Measurements from ENCODE around the gene PDK4.

Gene PDK4

DNA sequence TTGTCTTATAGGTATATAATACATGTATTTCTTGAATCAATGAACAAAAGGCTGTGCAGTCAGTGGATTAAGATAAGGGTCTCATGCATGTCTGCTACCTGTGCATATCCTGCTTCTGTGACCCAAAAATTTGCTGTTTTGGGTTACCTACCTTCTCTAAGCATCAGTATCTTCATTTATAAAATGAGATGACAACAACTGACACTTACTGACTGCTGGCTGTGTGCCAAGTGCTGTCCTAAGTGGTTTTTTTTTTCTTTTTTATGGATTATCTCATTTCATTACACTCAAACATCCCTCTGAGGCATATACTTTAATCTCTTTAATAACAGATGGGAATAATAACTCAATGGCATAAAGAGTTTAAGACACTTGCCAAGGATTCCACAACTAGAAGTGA lies 2.1 kb downstream of the PDK4 start:
- TF ChIP-seq, protein P1, sequence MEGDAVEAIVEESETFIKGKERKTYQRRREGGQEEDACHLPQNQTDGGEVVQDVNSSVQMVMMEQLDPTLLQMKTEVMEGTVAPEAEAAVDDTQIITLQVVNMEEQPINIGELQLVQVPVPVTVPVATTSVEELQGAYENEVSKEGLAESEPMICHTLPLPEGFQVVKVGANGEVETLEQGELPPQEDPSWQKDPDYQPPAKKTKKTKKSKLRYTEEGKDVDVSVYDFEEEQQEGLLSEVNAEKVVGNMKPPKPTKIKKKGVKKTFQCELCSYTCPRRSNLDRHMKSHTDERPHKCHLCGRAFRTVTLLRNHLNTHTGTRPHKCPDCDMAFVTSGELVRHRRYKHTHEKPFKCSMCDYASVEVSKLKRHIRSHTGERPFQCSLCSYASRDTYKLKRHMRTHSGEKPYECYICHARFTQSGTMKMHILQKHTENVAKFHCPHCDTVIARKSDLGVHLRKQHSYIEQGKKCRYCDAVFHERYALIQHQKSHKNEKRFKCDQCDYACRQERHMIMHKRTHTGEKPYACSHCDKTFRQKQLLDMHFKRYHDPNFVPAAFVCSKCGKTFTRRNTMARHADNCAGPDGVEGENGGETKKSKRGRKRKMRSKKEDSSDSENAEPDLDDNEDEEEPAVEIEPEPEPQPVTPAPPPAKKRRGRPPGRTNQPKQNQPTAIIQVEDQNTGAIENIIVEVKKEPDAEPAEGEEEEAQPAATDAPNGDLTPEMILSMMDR (IDR thresholded peaks at IDR 0.05; ENCODE audit: insufficient read depth, low read depth, low read length, missing control alignments) = no peak
- no peak overlapping the region for H3K4me3 ChIP-seq (ENCODE audit: low read depth, low read length)
- no peak for DNase-seq (ENCODE audit: low read depth)

DNA sequence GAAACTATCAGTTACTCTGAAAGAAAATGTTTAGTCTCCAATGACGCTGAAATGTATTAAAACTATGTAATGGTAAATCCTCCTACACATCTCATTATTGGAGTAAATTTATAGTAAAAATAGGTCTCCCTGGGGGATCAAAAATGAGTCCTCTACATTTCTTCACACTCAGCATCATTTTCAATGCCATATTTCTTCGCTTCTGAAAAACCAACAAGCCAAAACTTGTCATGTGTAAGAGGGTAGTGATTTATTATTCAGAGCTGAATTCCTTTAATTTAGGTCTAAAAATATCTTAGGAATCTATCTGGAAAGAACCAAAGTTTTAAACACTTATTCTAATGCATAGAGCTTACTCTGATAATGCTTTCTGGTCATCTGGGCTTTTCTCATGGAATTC lies 3.0 kb downstream of the PDK4 start:
- TF ChIP-seq, protein P1 (IDR thresholded peaks at IDR 0.05; ENCODE audit: insufficient read depth, low read depth, low read length, missing control alignments) = no peak
- H3K4me3 ChIP-seq (ENCODE audit: low read depth, low read length) = no peak overlapping the region
- no peak for DNase-seq (ENCODE audit: low read depth)

DNA sequence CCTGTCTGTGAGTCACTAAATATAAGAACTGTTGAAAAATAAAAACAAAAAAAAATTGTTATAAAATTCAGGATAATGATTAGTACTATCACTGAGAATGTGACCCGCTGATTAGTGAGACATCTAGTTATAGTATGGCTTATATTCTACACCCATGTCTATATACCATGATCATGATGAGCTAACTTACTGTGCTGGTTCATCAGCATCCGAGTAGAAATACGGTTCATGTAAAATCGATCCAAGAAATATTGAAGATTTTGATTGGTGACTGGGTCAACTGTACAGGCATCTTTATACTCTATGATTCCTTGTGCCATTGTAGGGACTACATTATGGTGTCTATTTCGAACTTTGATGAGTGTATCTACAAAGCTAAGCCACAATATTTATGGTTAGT lies 3.7 kb downstream of the PDK4 start:
- no peak overlapping the region for H3K4me3 ChIP-seq (ENCODE audit: low read depth, low read length)
- TF ChIP-seq, protein P1 (IDR thresholded peaks at IDR 0.05; ENCODE audit: insufficient read depth, low read depth, low read length, missing control alignments) = no peak
- DNase-seq (ENCODE audit: low read depth) = no peak

DNA sequence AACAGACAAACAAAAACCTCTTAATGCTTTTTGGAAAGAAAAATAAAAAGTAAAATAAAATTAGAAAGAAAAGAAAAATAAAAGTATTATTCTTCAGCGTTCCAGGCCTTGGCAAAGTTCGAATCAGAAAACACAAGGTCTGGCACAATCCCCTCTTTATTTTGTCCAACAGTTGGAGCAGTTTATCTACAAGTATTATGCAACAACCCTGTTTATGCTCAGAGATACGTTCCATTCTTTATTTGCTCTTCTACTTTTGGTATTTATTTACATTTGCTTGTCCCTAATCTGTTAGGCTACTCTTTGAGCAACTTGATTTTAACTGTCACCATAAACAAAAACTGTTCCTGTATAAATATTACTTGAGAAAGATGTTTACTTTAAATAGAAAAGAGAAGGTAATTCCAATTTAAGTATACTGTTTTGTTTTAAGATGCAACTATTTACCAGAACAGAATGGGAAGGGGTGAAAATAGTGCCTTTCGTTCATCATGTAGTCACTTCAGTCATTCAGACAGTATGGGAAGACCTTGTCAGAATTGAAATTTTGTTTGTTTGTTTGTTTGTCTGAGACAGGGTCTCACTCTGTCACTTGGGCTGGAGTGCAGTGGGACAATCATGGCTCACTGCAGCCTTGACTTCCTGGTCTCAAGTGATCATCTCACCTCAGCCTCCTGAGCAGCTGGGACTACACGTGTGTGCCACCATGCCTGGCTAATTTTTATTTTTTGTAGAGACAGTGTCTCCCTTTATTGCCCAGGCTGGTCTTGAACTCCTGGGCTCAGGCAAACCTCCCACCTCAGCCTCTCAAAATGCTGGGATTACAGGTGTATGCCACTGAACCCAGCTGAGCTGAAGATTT lies 5.7 kb downstream of the PDK4 start:
- TF ChIP-seq, protein P1 (IDR thresholded peaks at IDR 0.05; ENCODE audit: insufficient read depth, low read depth, low read length, missing control alignments) = no peak
- no peak overlapping the region for H3K4me3 ChIP-seq (ENCODE audit: low read depth, low read length)
- no peak for DNase-seq (ENCODE audit: low read depth)

DNA sequence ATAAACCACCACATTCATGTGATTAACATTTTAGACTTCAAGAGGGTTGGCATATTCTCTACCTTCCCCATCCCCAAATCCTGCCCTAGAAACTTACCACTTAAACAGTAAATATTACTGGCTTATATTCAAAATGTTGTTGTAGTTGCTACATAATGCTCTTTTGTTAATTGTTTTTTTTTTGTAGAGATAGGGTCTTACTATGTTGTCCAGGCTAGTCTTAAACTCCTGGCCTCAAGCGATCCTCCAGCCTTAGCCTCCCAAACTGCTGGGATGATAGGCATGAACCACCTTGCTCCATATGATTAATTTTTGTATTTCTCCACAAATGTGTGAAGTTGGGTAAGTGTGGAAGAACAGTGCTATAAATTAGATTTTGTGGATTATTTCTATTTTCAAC lies 6.5 kb downstream of the PDK4 start:
- TF ChIP-seq, protein P1 (IDR thresholded peaks at IDR 0.05; ENCODE audit: insufficient read depth, low read depth, low read length, missing control alignments) = no peak
- no peak for DNase-seq (ENCODE audit: low read depth)
- H3K4me3 ChIP-seq (ENCODE audit: low read depth, low read length) = no peak overlapping the region

DNA sequence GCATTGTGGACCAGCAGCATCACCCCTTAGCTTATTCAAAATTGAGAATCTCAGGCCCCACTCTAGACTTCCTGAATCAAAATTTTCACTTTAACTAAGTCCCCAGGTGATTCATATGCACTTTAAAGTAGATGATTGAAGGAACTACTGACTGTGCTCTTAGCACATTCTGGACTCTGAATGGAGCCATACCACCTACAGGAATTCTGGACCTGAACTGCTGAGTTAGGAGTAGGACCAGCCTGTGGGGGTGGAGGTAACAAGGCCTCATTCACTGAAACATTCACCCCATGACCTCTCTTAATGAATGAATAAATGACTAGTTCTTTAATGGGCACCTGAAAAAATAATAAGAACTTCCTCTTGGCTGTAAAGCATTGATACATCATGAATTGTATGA lies 7.3 kb downstream of the PDK4 start:
- TF ChIP-seq, protein P1 (IDR thresholded peaks at IDR 0.05; ENCODE audit: insufficient read depth, low read depth, low read length, missing control alignments) = no peak
- no peak overlapping the region for H3K4me3 ChIP-seq (ENCODE audit: low read depth, low read length)
- DNase-seq (ENCODE audit: low read depth) = no peak

DNA sequence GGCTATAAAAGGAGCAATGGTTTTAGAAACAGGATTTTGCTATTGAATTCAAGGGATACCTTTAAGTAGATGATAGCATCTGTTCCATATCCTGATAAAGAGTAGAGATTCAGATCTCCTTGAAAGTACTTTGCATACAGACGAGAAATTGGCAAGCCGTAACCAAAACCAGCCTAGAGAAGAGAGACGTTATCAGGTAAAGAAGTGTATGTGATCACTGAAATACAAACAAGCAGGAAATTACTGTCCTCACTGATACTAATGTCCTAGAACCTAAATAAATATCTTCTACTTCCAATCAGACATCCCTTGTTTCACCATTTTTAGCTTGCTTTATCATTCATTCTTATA lies 9.4 kb downstream of the PDK4 start:
- TF ChIP-seq, protein P1 (IDR thresholded peaks at IDR 0.05; ENCODE audit: insufficient read depth, low read depth, low read length, missing control alignments) = no peak
- H3K4me3 ChIP-seq (ENCODE audit: low read depth, low read length) = no peak overlapping the region
- DNase-seq (ENCODE audit: low read depth) = no peak

Measured in GM12865 (cell line).